Activated CD4-positive, alpha-beta T cell treated with anti-CD3 and anti-CD28 coated beads, Interleukin-2, amount 50 U/mL, for 48 hours (primary cell): ENCODE data around the gene CALM3.
"Not testable (repeated sequence)": the region's sequence is repeated elsewhere in the genome, so short reads cannot be mapped to it uniquely, and the experiment has no call there.

ENCODE experiments used
- DNase-seq, 2 experiments: peaks; one replicate each; pipeline ENCODE4 v3.0.0-alpha.2; 2020

CALM3 gene

DNA sequence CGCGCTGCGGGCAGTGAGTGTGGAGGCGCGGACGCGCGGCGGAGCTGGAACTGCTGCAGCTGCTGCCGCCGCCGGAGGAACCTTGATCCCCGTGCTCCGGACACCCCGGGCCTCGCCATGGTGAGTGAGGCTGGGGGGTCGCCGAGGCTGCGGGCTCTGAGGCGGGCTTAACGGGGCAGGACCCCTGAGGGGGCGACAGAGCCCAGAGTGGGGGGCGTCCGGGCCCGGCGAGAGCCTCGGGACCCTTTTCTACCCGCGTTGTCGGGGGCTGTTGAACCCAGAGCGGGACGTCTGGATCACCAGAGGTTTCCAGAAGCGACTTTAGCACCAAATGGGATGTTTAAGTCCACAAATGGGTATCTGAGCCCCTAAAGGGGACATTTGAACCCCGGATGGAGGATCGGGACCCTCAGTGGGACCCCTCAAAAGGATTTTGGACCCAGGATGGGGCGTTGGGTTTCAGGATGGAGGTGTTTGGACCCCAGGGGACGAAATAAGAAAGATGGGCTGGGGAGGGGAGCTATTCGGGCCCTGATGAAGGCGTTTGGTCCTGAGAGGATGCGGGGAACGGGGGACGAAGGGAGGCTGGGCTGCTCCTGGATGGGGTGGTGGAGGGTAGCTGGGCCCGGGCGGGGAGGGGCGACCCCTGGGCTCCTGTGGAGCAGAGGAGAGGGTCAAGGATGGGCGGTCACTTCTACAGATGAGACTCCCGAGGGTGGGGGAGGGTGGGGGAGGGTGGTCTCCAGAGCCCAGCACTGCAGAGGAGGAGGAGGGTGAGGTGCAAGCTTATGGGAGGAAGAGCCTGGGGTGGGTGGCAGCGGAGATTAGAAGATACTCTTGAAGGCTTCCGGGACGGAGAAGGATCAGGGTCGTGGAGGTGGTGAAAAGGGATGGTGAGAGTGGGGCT is at the start of gene CALM3:
TSS of gene CALM3 (plus strand) at position 13 of the 907 bp plus-strand sequence. CDS start at position 118, 105 bp downstream.
- no peak for DNase-seq

DNA sequence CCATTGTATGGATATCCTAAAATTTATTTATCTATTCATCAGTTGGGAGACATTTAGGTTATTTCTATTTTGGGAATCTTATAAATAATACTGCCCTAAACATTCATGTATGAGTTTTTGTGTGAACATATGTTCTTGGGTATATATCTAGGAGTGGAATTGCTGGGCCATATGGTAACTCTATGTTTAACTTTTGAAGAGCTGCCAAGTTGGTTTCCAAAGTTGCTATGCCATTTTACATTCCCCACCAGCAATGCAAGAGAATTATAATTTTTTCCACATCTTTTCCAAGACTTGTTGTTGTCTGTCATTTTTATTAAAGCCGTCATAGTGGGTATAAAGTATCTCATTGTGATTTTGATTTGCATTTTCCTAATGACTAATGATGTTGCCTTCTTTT is 48.2 kb upstream of the CALM3 start:
- DNase-seq, result no peak

GRCh38 chr19:46554161-46554560 is 47.0 kb upstream of the CALM3 start:
- DNase-seq, result no peak

- DNase-seq, result no peak
Observed at GRCh38 chr19:46555628-46556280, 45.4 kb upstream of the CALM3 start.

DNA sequence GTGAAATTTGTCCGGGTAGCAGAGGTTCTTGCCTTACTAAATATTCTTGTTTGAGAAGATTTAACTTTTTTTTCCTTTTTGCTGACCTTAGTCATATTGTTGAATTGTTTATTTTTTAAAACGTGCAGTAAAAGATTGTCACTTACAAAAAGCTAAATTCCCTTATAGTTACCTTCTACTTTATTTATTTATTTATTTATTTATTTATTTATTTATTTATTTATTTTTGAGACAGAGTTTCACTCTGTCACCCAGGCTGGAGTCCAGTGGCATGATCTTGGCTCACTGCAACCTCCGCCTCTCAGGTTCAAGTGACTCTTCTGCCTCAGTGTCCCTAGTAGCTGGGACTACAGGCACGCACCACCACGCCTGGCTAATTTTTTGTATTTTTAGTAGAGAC is 44.7 kb upstream of the CALM3 start:
- not testable (repeated sequence) for DNase-seq

DNA sequence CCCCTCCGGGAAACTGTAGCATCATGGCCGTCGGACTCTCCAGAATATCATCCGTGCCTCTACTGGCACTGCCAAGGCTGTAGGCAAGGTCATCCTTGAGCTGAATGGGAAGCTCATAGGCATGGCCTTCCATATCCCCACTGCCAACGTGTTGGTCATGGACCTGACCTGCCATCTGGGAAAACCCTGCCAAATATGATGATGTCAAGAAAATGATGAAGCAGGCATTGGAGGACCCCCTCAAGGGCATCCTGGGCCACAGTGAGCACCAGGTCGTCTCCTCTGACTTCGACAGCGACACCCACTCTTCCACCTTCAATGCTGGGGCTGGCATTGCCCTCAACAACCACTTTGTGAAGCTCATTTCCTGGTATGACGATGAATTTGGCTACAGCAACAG is 41.9 kb upstream of the CALM3 start:
- no peak for DNase-seq

DNA sequence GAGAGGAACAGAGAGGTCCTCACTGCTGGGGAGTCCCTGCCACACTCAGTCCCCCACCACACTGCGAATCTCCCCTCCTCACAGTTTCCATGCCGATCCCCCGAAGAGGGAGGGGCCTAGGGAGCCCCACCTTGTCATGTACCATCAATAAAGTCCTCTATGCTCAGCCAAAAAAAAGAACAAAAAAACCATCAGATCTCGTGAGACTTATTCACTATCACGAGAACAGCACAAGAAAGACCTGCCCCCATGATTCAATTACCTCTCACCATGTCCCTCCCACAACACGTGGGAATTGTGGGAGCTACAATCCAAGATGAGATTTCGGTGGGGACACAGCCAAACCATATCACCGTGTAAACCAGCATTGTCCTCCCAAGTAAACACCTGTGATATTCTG is 41.5 kb upstream of the CALM3 start:
- DNase-seq, result not testable (repeated sequence)

DNA sequence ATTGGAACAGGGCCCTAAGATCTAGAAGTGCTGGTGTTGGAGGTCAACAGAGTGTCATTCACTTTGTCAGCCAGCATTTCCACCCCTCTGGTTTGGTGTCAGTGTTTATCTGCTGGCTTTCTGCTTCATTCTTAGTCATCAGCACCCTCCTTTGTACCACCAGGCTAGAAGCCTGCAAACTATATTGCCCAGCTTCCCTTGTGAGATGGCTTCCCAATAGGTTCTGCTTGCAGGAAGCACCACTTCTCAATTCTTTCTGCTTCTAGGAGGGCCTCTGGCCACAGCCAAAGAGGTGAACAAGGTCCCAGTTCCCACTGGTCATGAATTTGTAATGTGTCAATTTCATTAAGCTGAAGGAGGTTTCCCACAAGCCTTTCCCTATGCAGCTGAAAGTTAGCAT is 36.4 kb upstream of the CALM3 start:
- no peak for DNase-seq

GRCh38 chr19:46571495-46571894 is 29.6 kb upstream of the CALM3 start:
- peak in 1 of 2 experiments; percentile 16 for DNase-seq

DNA sequence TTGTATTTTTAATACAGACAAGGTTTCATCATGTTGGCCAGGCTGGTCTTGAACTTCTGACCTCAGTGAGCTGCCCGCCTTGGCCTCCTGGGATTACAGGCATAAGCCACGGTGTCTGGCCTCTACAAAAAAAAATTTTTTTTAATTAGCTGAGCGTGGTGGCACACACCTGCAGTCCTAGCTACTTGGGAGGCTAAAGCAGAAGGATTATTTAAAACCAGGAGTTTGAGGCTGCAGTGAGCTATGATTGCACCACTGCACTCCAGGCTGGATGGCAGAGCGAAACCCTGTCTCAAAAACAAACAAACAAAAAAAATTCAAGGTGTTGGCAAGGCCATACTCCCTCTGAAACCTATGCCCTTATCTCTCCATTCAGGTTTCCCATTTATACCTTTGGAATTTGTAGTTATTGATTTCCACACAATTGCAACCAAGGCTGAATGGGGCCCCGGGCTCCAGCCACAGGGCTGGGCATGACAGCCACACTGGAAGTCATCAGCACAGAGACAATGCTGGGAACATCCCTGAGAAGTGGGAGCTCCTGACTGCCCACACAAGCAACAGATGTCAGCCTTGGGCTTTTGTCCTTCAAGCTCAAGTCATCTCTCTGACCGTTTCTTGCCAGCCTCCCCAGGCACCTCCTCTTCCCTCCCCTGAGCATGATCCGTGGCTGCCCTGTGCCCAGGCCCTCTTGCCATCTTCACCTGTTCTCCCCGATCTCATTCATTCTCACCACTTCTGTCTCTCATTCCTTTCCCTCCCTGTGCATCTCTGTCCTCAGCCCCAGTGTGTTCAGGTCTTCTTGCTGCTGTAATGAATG is 27.2 kb upstream of the CALM3 start:
- DNase-seq, result no peak

DNA sequence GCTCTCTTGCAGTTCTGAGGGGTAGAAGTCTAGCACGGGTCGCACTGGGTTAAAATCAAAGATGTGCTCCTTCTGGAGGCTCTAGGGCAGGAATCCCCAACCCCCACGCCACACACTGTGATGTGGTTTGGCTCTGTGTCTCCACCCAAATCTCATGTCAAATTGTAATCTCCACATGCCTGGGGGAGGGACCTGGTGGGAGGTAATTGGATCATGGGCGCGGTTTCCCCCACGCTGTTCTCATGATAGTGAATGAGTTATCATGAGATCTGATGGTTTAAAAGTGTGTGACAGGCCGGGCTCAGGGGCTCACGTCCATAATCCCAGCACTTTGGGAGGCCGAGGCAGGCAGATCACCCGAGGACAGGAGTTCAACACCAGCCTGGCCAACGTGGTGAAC is 26.6 kb upstream of the CALM3 start:
- DNase-seq, result peak; percentile 45 to 57

DNA sequence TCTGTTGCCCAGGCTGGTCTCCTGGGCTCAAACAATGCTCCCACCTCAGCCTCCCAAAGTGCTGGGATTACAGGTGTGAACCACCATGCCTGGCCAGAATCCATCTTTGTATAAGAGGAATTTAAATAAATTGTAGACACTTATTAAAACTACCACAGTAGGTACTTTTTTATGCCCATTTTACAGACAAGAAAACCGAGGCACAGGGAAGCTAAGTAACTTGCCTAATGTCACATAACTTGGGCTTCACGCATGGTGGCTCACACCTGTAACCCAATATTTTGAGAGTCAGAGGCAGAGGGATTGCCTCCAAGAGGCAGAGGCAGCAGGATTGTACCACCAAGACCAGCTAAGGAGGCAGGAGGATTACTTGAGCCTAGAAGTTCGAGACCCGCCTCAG is 22.7 kb upstream of the CALM3 start:
- DNase-seq, result no peak

DNA sequence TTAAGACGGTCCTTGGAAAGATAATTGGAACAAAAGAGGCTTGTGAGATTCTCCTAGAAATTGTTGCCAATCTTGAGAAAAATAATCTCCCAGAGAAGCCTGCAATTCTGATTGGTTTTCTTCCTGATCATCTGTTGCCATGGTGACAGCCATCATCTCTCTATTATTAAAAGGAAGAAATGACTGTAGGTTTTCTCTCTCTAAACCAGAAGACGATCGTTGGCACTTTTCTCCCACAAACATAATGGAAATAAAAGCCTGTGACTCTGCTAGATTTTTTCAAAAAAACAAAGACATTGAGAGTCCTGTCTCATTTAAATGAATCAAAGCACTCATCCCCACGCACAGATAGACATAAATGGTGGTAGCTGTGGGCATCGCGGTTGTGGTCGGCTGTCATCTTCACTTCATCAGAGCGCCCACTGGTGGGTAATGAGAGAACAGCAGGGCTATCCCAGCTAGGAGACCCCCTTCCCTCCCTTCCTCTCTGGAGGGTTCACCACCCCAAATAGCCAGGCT is 21.7 kb upstream of the CALM3 start:
- peak; percentile 71 to 76 for DNase-seq

DNA sequence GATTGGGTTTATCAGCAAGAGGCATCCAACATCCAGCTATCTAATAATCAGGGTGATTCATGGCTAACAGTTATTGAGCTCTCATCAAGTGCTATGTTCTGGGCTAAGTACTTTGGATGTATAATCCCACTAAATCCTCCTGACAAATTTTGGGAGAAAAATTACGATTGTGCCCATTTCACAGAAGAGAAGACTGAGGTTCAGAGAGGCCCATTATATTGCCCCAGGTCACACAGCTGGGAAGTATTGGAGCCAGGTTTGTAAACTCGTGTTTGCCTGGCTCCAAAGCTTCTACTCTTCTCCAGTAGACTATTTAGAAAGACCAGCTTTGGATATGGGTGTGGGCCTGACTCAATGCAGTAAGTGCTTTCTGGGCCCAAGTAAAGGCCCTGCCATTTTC is 20.9 kb upstream of the CALM3 start:
- no peak for DNase-seq

GRCh38 chr19:46585539-46585938 is 15.6 kb upstream of the CALM3 start:
- DNase-seq, result no peak

- no peak for DNase-seq
Observed at GRCh38 chr19:46586294-46586693, 14.8 kb upstream of the CALM3 start.

- no peak for DNase-seq
Observed at GRCh38 chr19:46587861-46588260, 13.3 kb upstream of the CALM3 start.

DNA sequence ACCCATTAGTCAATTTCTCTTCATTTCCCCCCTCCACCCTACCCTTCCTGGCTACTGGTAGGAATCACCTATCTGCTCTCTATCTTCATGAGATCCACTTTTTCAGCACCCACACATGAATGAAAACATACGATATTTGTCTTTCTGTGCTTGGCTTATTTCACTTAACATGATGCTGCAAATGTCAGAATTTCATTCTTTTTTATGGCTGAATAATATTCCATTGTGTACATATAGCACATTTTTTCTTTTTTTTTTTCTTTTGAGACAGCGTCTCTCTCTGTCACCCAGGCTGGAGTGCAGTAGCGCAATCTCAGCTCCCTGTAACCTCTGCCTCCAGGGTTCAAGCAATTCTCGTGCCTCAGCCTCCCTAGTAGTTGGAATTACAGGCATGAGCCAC is 9.9 kb upstream of the CALM3 start:
- no peak for DNase-seq

- no peak for DNase-seq
Observed at GRCh38 chr19:46591870-46592269, 9.3 kb upstream of the CALM3 start.

DNA sequence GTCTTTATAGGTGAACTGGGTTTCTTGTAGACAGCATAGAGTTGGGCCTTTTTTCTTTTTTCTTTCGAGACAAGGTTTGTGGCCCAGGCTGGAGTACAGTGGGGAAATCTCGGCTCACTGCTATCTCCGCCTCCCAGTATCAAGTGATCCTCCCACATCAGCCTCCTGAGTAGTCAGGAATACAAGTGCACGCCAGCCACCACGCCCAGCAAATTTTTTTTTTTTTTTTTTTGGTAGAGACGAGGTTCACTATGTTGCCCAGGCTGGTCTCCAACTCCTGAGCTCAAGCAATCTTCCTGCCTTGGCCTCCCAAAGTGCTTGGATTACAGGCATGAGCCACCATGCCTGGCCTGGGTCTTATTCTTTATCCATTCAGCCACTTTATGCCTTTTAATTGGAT is 5.1 kb upstream of the CALM3 start:
- DNase-seq, result no peak

GRCh38 chr19:46598372-46598917 is 2.7 kb upstream of the CALM3 start:
- DNase-seq, result no peak

GRCh38 chr19:46599716-46600373 is 1.3 kb upstream of the CALM3 start:
- no peak for DNase-seq
